Mammary epithelial cell (primary cell): ENCODE data around the gene NPEPL1.

Source experiments
- CTCF ChIP-seq, 2 donors: IDR thresholded peaks in 1 of 2; conservative IDR thresholded peaks in 1 of 2; 2 replicates each; pipeline ENCODE4 v1.5.1; 2011 to 2012; ENCODE audit warnings: inconsistent platforms in 2 of 2, low read length in 2 of 2, mild to moderate bottlenecking in 2 of 2, control low read depth in 1 of 2, low read depth in 1 of 2; ENCODE audit not compliant: insufficient read depth in 1 of 2; ENCODE audit errors: extremely low read depth in 1 of 2
- EZH2 ChIP-seq: IDR thresholded peaks from 2 replicates; pipeline ENCODE4 v1.6.1; 2012; ENCODE audit warnings: low read length, inconsistent platforms, borderline replicate concordance

- TF ChIP-seq CTCF (conservative IDR thresholded peaks at IDR 0.05 in 1 of 2, IDR thresholded peaks at IDR 0.05 in 1 of 2; ENCODE audit: extremely low read depth in 1 of 2, insufficient read depth in 1 of 2, low read depth in 1 of 2, low read length in 2 of 2) (no peak), EZH2 (no peak)
Observed at GRCh38 chr20:58737198-58737597, 44.6 kb downstream of the NPEPL1 start.
